Natural killer cell treated with Interleukin-12 subunit alpha and Interleukin-12 subunit beta and Interleukin-15 and Interleukin-18, amount 100 ng/mL, for 72 hours (primary cell): ENCODE measurements around the gene GPRC6A. TPM values are rescaled to one million over a fixed set of nuclear protein-coding genes. Genes with fewer than 3 reads are reported as not detected.
"Not testable (repeated sequence)": the region's sequence is repeated elsewhere in the genome, so short reads cannot be mapped to it uniquely, and the experiment has no call there.

ENCODE experiments used
- ATAC-seq, 2 donors: fragments of 150-1000 bp; cut with Tn5 transposase in 1 of 2; sonication (Bioruptor Pico), chemical (Tn5 transposase) in 1 of 2; 2 replicates each; pipeline ENCODE4 v1.10.0; 2021
- DNase-seq: peaks from one replicate; pipeline ENCODE4 v3.0.0; 2022; ENCODE audit warnings: low spot score
- H3K27ac Mint-ChIP-seq, 2 donors: 1 replicate in 1 of 2; 2 replicates in 1 of 2; pipeline ENCODE4 v1.8.0; 2022; ENCODE audit warnings: mixed read lengths in 2 of 2, mild to moderate bottlenecking in 1 of 2, moderate library complexity in 1 of 2
- H3K27me3 Mint-ChIP-seq, 2 donors: 1 replicate in 1 of 2; 2 replicates in 1 of 2; pipeline ENCODE4 v1.8.0; 2022; ENCODE audit warnings: mixed read lengths in 2 of 2
- H3K36me3 Mint-ChIP-seq: one replicate; pipeline ENCODE4 v1.8.0; 2022; ENCODE audit warnings: mixed read lengths
- H3K4me1 Mint-ChIP-seq, 2 donors: 1 replicate in 1 of 2; 2 replicates in 1 of 2; pipeline ENCODE4 v1.8.0; 2022; ENCODE audit warnings: low read depth in 2 of 2, mixed read lengths in 2 of 2, mild to moderate bottlenecking in 1 of 2
- H3K4me3 Mint-ChIP-seq: one replicate; pipeline ENCODE4 v1.8.0; 2022; ENCODE audit warnings: mixed read lengths
- H3K9me3 Mint-ChIP-seq: 2 replicates; pipeline ENCODE4 v1.8.0; 2022; ENCODE audit warnings: mixed read lengths
- total RNA-seq, 2 donors: library from RNA; stranded (reverse); gene quantifications; one replicate each; pipeline ENCODE4 v1.2.3, GENCODE V29; 2022

Gene GPRC6A
- total RNA-seq, 2 donors from 2014 or later, result not detected

DNA sequence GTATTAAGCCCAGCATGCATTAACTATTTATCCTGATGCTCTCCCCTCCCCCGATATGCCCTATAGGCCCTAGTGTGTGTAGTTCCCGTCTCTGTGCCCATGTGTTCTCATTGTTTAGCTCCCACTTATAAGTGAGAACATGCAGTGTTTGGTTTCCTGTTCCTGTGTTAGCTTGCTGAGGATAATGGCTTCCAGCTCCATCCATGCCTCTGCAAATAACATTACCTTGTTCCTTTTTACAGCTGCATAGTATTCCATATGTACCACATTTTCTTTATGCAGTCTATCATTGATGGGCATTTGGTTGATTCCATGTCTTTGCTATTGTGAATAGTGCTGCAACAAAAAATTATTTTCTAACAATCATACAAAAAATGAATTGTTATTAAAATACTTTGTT lies 5.6 kb upstream of the GPRC6A start:
- not testable (repeated sequence) for H3K9me3 Mint-ChIP-seq, H3K27me3 Mint-ChIP-seq, H3K36me3 Mint-ChIP-seq, H3K4me3 Mint-ChIP-seq, ATAC-seq, H3K4me1 Mint-ChIP-seq, DNase-seq, H3K27ac Mint-ChIP-seq

DNA sequence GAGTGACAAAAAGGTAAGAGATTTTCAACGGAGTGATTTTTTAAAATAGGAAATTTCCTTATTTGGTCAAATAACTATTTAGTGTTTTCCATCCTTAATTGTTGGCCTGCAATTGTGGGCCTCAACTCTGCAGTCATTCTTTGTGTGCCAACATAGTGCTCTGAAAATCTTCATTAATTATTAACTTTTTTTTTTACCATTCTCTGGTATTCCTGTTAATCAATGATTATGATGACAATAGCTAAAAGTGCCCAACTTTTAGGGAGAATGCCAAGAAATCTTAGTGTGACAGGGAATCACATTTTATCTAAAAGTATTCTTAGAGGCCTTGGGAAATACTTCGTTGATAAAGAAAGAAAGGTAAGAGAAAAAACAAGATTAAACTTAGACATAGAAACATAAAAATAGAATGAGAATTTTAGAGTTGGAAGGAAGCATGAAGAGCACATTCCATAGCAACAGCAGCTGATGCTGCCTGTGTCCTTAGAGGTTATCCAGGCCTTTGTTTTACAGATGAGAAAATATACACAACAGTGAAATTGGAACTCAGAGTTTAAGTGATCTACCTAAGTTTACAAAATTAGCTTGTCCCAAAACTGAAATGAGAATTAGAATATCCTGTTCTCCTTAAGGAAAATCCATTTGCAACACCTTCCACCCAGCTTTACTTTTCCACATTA lies 1.2 kb downstream of the GPRC6A start:
- H3K36me3 Mint-ChIP-seq, result peaks cover 6% of the 10 kb centered on the region
- H3K4me1 Mint-ChIP-seq, result no peaks in the 10 kb centered on the region
- H3K27ac Mint-ChIP-seq, result no peak overlapping the region
- DNase-seq, result no peak
- peaks cover 9% of the 10 kb centered on the region for H3K9me3 Mint-ChIP-seq
- no peaks in the 10 kb centered on the region for H3K27me3 Mint-ChIP-seq
- no peak for ATAC-seq
- H3K4me3 Mint-ChIP-seq, result no peak overlapping the region

DNA sequence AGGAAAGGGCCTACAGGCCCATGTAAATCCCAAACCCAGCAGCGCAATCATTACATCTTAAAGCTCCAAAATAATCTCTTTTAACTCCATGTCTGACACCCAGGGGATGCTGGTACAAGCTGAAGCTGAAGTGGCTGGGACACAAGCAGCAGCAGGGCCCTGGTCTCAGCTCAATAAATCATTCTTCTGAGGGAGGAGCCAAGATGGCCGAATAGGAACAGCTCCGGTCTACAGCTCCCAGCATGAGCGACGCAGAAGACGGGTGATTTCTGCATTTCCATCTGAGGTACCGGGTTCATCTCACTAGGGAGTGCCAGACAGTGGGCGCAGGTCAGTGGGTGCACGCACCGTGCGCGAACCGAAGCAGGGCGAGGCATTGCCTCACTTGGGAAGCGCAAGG lies 12.5 kb downstream of the GPRC6A start:
- not testable (repeated sequence) for H3K4me3 Mint-ChIP-seq, DNase-seq, H3K4me1 Mint-ChIP-seq, ATAC-seq, H3K27me3 Mint-ChIP-seq, H3K9me3 Mint-ChIP-seq, H3K27ac Mint-ChIP-seq, H3K36me3 Mint-ChIP-seq

DNA sequence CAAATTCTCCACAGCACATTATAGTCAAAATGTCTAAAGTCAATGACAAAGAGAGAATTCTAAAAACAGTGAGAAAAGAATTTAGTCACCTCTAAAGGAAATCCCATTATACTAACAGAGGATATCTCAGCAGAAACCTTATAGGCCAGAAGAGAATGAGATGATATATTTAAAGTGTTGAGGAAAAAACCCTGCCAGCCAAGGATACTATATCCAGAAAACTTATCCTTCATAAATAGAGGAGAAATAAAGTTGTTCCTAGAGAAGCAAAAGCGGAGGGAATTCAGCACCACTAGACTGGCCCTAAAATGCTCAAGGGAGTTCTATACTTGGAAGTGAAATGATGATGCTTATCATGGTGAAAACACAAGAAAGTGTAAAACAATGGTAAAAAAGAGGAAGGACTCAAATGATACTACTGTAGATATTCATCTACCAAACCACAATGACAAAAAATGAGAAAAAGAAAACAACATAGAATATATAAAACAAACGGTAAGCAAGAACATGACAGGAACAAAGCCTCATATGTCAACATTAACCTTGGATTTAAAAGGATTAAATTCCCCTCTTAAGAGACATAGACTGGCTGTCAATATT lies 16.7 kb downstream of the GPRC6A start:
- Mint-ChIP-seq H3K4me3 (no peak overlapping the region), H3K4me1 (no peaks in the 10 kb centered on the region), H3K27ac (no peak overlapping the region), H3K36me3 (no peaks in the 10 kb centered on the region), H3K27me3 (no peaks in the 10 kb centered on the region), H3K9me3 (peaks cover 7% of the 10 kb centered on the region)
- DNase-seq (no peak), ATAC-seq (no peak)

DNA sequence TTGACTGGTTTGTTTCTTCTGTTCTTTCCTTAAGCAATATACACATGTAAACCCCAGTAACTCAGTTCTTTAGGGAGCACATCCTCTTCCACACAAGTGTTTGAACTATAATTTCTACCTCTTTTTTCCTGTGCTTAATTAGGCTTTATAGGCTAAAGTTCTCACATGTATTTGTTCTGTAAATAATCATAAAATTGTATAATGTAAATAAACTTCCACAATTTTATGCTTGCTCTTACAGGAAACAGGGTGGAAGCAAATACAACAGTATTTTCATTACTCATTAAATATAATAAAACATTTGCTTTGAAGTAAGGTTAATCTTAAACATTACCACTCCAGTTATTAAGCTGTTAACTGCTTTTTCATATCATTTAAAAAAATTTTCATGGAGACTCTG lies 26.9 kb downstream of the GPRC6A start:
- ATAC-seq (no peak), DNase-seq (no peak)
- Mint-ChIP-seq H3K4me1 (no peaks in the 10 kb centered on the region), H3K36me3 (no peaks in the 10 kb centered on the region), H3K27ac (no peak overlapping the region), H3K4me3 (no peak overlapping the region), H3K27me3 (peaks cover 7 to 37% of the 10 kb centered on the region in 2 donors), H3K9me3 (peaks cover 3% of the 10 kb centered on the region)

- no peak for ATAC-seq
- DNase-seq, result no peak
- H3K4me3 Mint-ChIP-seq, result no peak overlapping the region
- H3K4me1 Mint-ChIP-seq, result no peaks in the 10 kb centered on the region
- peaks cover 7 to 37% of the 10 kb centered on the region in 2 donors for H3K27me3 Mint-ChIP-seq
- peaks cover 3% of the 10 kb centered on the region for H3K9me3 Mint-ChIP-seq
- no peak overlapping the region for H3K27ac Mint-ChIP-seq
- no peaks in the 10 kb centered on the region for H3K36me3 Mint-ChIP-seq
Measured at GRCh38 chr6:116799945-116800344, 28.9 kb downstream of the GPRC6A start.

GRCh38 chr6:116797585-116797984 lies 31.3 kb downstream of the GPRC6A start:
- H3K36me3 Mint-ChIP-seq, result no peaks in the 10 kb centered on the region
- peaks cover 7 to 22% of the 10 kb centered on the region in 2 donors for H3K27me3 Mint-ChIP-seq
- H3K4me3 Mint-ChIP-seq, result no peak overlapping the region
- H3K27ac Mint-ChIP-seq, result no peak overlapping the region
- no peak for DNase-seq
- H3K4me1 Mint-ChIP-seq, result no peaks in the 10 kb centered on the region
- peaks cover 3% of the 10 kb centered on the region for H3K9me3 Mint-ChIP-seq
- no peak for ATAC-seq

- Mint-ChIP-seq H3K4me1 (no peaks in the 10 kb centered on the region), H3K36me3 (no peaks in the 10 kb centered on the region), H3K27ac (no peak overlapping the region), H3K9me3 (peaks cover 3% of the 10 kb centered on the region), H3K4me3 (no peak overlapping the region), H3K27me3 (peaks cover 7 to 10% of the 10 kb centered on the region in 2 donors)
- no peak for ATAC-seq
- DNase-seq, result no peak
Measured at GRCh38 chr6:116793224-116793623, 35.7 kb downstream of the GPRC6A start.

GRCh38 chr6:116783852-116784251 lies 45.0 kb downstream of the GPRC6A start:
- Mint-ChIP-seq H3K4me3 (no peak overlapping the region), H3K27ac (no peak overlapping the region), H3K4me1 (no peaks in the 10 kb centered on the region), H3K9me3 (no peaks in the 10 kb centered on the region), H3K27me3 (peaks cover 8 to 18% of the 10 kb centered on the region in 2 donors), H3K36me3 (no peaks in the 10 kb centered on the region)
- ATAC-seq (no peak), DNase-seq (no peak)

- Mint-ChIP-seq H3K9me3 (no peaks in the 10 kb centered on the region), H3K27me3 (peaks cover 4 to 12% of the 10 kb centered on the region in 2 donors), H3K27ac (no peak overlapping the region), H3K4me3 (no peak overlapping the region), H3K36me3 (no peaks in the 10 kb centered on the region), H3K4me1 (no peaks in the 10 kb centered on the region)
- no peak for ATAC-seq
- no peak for DNase-seq
Measured at GRCh38 chr6:116779573-116780164, 49.2 kb downstream of the GPRC6A start.

GRCh38 chr6:116773886-116774285 lies 55.0 kb downstream of the GPRC6A start:
- Mint-ChIP-seq H3K4me3 (no peak overlapping the region), H3K36me3 (no peaks in the 10 kb centered on the region), H3K9me3 (no peaks in the 10 kb centered on the region), H3K27me3 (peaks cover 15% of the 10 kb centered on the region in 2 donors), H3K4me1 (no peaks in the 10 kb centered on the region), H3K27ac (no peak overlapping the region)
- ATAC-seq, result no peak
- DNase-seq, result no peak

GRCh38 chr6:116772450-116772849 lies 56.4 kb downstream of the GPRC6A start:
- no peaks in the 10 kb centered on the region for H3K4me1 Mint-ChIP-seq
- H3K27me3 Mint-ChIP-seq, result peaks cover 17 to 18% of the 10 kb centered on the region in 2 donors

DNA sequence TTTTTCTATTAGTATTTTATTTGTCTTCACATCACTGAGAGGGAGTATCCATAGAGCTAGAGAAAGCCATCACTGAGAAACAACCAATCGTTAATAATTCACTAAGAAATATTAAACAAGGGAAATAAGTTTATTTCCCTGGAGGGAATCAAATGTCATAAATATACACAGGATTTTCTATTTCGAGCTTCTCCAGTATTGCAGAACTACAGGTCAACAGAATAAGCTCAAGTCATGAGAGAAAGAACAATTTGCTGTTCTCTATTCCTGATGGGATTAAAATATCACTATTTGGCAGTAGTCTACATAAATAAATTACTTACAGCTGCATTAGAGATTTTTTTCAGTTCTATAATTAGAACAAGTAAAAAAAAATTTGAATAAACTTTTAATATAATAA lies 61.2 kb downstream of the GPRC6A start:
- ATAC-seq, result no peak
- no peak overlapping the region for H3K4me3 Mint-ChIP-seq
- H3K9me3 Mint-ChIP-seq, result no peaks in the 10 kb centered on the region
- H3K27ac Mint-ChIP-seq, result no peak overlapping the region
- peaks cover 7 to 12% of the 10 kb centered on the region in 2 donors for H3K4me1 Mint-ChIP-seq
- peaks cover 33 to 48% of the 10 kb centered on the region in 2 donors for H3K27me3 Mint-ChIP-seq
- no peak for DNase-seq
- H3K36me3 Mint-ChIP-seq, result peaks cover 7% of the 10 kb centered on the region

More at GRCh38 chr6:116772450-116772849, 56.4 kb downstream of the GPRC6A start:
- Mint-ChIP-seq H3K9me3 (no peaks in the 10 kb centered on the region), H3K27ac (no peak overlapping the region), H3K4me3 (no peak overlapping the region), H3K36me3 (no peaks in the 10 kb centered on the region)
- ATAC-seq, result no peak
- DNase-seq, result no peak

DNA sequence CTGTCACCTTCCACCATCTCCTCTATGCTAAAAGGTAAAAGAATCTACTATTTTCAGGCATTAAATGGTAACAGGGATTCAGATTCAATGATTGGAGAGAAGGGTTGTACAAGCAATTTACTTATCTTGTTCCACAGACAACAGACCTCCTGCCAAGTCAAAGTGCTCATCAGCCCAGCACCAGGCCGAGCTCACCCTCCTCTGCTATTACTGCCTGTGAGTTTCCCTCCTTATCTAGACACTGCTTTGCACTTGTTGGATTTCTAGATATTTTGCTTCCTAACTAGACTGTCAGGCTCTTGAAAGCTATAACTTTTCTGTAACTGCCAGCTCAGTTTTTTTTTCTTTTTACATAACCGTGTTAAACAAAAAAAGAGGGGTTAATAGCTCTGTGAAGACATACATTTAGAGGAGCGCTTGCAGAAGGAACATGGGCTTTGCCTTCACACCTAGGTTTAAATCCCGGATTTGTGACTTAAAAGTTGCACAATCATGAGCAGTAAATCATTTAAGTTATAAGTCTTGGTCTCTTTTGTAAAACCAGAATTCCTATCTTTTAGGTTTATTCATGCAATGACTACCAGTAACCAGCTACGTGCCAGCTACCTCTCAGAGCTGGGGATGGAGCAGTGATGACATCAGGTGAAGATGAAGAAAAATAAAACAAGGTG lies 62.2 kb downstream of the GPRC6A start:
- Mint-ChIP-seq H3K4me3 (peak overlapping the region; percentile 65), H3K27ac (no peak overlapping the region), H3K9me3 (no peaks in the 10 kb centered on the region), H3K36me3 (peaks cover 7% of the 10 kb centered on the region), H3K4me1 (peaks cover 7 to 12% of the 10 kb centered on the region in 2 donors), H3K27me3 (peaks cover 32 to 46% of the 10 kb centered on the region in 2 donors)
- no peak for DNase-seq
- no peak for ATAC-seq
